ENCODE data around the gene NRN1L. TPM values are rescaled to one million over a fixed set of nuclear protein-coding genes. Genes with fewer than 3 reads are reported as not detected.

Gene NRN1L
- total RNA-seq, 1 donor from 2014 or later = not detected

- DNase-seq (ENCODE audit: low read depth in 2 of 2) = no peak
Measured at GRCh38 chr16:67934306-67935100, 49.8 kb downstream of the NRN1L start.

DNA sequence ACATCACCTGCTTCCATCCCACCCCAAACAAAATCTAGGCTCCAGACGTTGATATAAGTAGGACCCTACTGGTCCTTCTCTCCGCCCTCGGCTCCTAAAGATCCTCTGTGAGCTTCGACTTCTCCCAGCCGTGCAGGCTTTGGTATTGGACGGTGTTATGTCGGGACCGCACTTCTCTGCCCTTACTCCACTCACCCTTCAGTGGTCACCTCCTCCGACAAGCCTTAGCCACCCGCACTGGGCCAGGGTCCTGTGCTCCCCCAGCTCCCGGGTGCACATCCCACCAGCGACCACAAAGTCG is 50.4 kb downstream of the NRN1L start:
- DNase-seq (ENCODE audit: low read depth in 2 of 2) = no peak

DNA sequence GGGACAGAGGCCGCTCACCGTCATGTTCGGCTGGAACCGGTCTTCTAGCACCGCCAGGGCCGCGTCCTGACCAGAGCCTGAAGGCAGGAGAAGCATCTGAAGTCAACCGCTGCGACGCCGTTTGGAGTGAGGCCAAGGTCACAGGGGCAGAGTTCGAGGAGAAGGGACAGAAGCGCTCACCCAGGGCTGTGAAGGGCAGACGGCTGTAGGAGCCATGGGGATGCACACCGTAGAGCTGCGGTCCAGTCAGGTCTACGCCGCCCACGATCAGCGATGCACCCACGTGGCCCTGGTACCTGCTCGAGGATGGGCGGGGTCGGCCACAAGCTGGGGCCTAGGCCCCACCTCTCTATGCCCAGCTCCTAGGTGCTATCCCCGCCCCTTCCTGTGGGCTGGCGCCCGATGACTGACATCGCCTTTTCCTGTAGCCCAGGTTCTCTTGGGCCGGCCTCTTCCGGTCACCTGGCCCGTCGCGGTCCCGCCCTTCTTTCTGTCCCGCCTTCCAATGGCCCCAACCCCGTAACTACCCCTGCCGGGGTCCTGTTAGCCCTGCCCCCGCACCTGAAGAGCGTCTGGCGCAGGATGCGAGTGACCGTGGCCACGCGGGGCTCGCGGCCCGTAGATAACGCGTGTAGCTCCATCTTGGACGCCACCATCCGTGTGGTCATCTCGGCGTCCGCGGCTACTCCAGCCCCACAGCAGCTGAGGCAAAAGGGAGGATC is 50.9 kb downstream of the NRN1L start:
- DNase-seq (ENCODE audit: low read depth in 2 of 2) = peak; percentile 88 to 92

Other genes with a start within 250 kb of the NRN1L start
- gene CARMIL2, start 239.7 kb upstream of the NRN1L start, total RNA-seq = 0.44 and 0.79 TPM in 2 replicates
- gene ACD, start 224.6 kb upstream of the NRN1L start, total RNA-seq = 8.3 and 10.5 TPM in 2 replicates
- 2.6 and 4.8 TPM in 2 replicates for gene PARD6A, start 223.9 kb upstream of the NRN1L start, total RNA-seq
- gene ENKD1, start 218.1 kb upstream of the NRN1L start, total RNA-seq = 7.0 and 8.5 TPM in 2 replicates
- gene C16orf86, start 218.1 kb upstream of the NRN1L start, total RNA-seq = 2.6 and 2.8 TPM in 2 replicates
- 39.9 and 68.8 TPM in 2 replicates for gene GFOD2, start 165.6 kb upstream of the NRN1L start, total RNA-seq
- 4.4 and 7.9 TPM in 2 replicates for gene RANBP10, start 78.3 kb upstream of the NRN1L start, total RNA-seq
- gene TSNAXIP1, start 78.0 kb upstream of the NRN1L start, total RNA-seq = 0.22 and 0.40 TPM in 2 replicates
- gene THAP11, start 42.6 kb upstream of the NRN1L start, total RNA-seq = 25.7 and 39.1 TPM in 2 replicates
- 164 and 193 TPM in 2 replicates for gene NUTF2, start 38.0 kb upstream of the NRN1L start, total RNA-seq
- gene CENPT, start 37.2 kb upstream of the NRN1L start, total RNA-seq = 12.2 and 20.0 TPM in 2 replicates
- gene EDC4, start 11.8 kb upstream of the NRN1L start, total RNA-seq = 42.3 and 42.9 TPM in 2 replicates
- gene PSKH1, start 8.4 kb downstream of the NRN1L start, total RNA-seq = 8.3 and 12.9 TPM in 2 replicates
- gene CTRL, start 47.0 kb downstream of the NRN1L start, total RNA-seq = 0.20 and 0.22 TPM in 2 replicates
- 58.4 and 59.1 TPM in 2 replicates for gene PSMB10, start 52.0 kb downstream of the NRN1L start, total RNA-seq
- 0.87 and 5.4 TPM in 2 replicates for gene LCAT, start 59.2 kb downstream of the NRN1L start, total RNA-seq
- 41.2 and 108 TPM in 2 replicates for gene SLC12A4, start 83.8 kb downstream of the NRN1L start, total RNA-seq
- gene DPEP3, start 95.6 kb downstream of the NRN1L start, total RNA-seq = 0.20 TPM in 1 of 2 replicates, not detected in the other
- 3.3 and 8.9 TPM in 2 replicates for gene DPEP2, start 114.6 kb downstream of the NRN1L start, total RNA-seq
- gene DPEP2NB, start 131.0 kb downstream of the NRN1L start, total RNA-seq = under 0.01 TPM in 1 of 2 replicates, not detected in the other
- gene DDX28, start 138.3 kb downstream of the NRN1L start, total RNA-seq = 12.0 and 19.8 TPM in 2 replicates
- gene DUS2, start 138.4 kb downstream of the NRN1L start, total RNA-seq = 13.7 and 17.7 TPM in 2 replicates
- 13.1 and 18.5 TPM in 2 replicates for gene NFATC3, start 200.5 kb downstream of the NRN1L start, total RNA-seq

All from lung microvascular endothelial cell (primary cell).